ENCODE data around the gene HLA-E.
A peak's percentile ranks its signal among the peaks of the same experiment; 100 is the strongest.
"Not testable (repeated sequence)": the region's sequence is repeated elsewhere in the genome, so short reads cannot be mapped to it uniquely, and the experiment has no call there.

Gene HLA-E

GRCh38 chr6:30480536-30481156 is 8.7 kb upstream of the HLA-E start:
- peak; percentile 31 for DNase-seq (ENCODE audit: low read depth)

DNA sequence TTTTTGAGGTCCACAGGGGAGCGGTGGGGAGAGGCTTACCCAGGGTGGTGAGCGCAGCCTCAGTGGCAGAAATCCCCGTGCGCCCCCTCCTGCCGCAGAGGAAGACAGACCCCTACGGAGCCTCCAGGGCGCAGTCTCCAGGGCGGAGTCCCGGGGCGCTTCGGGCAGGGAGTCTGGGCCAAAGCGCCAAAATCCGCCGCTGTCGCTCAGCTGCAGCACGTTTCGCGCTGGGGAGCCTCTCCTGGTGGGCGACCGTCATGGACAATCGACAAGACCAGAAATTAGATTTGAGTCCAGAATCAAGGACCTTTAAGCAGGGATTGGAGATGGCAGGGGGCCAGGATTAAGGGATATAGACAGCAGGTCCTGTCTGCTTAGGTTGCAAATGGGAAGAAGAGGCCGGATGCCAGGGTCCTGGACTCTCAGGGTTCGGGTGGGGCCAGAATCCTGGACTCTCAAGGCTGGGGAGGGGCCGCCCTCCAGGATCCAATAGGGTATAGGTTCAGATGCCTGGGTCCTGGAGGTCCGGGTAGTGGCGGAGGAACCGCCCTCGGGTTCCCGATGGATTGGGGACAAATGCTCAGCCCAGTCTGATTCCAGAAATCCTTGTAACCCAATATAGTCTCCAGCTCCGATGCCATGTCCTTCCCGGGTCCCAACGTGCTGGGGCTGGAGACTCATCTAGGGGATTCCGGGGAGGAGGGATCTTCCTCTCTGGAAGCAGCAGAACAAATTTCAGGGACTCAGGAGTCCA is 7.9 kb upstream of the HLA-E start:
- no peak for DNase-seq (ENCODE audit: low read depth)

GRCh38 chr6:30481965-30482644 is 7.2 kb upstream of the HLA-E start:
- DNase-seq (ENCODE audit: low read depth), result peak; percentile 79

DNA sequence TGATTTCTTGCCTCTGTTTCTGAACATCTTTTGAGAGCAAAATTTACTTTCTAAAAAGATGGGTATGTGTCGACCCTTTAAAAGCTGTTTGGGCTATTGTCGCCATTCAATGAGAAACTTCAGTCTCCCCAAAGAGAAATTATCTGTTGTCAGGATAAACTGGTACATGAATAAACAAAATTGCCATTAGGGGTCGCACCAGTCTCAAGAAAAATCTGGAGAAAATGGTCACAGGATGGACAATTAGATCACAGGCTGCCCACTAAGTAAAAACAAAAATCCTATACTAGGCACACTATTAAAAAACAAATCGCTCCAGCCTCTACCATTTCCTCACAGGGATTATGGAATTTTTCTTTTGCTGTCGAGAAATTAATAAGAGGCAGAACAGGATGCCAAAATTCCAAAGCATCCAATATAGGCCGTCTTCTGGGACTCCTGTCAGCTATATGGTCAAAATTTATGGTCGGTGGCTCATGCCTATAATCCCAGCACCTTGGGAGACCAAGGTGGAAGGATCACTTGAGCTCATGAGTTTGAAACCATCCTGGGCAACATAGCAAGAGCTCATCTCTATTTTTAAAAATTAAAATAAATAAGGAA is 5.5 kb upstream of the HLA-E start:
- DNase-seq (ENCODE audit: low read depth), result no peak

- no peak for DNase-seq (ENCODE audit: low read depth)
Measured at GRCh38 chr6:30485236-30485635, 4.1 kb upstream of the HLA-E start.

- no peak for DNase-seq (ENCODE audit: low read depth)
Measured at GRCh38 chr6:30487926-30488325, 1.4 kb upstream of the HLA-E start.

DNA sequence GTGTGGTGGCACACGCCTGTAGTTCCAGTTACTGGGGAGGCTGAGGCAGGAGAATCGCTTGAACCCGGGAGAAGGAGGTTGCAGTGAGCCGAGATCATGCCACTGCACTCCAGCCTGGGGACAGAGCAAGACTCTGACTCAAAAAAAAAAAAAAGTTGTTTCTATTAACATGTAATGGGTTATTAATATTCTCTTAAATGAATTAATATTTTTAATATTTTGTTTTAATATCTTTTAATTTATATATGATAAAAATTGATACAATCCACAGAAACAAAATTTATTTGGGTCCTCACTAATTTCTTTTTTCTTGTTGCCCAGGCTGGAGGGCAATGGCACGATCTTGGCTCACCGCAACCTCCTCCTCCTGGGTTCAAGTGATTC is 620 bp upstream of the HLA-E start:
- not testable (repeated sequence) for DNase-seq (ENCODE audit: low read depth)

GRCh38 chr6:30490026-30490876 is 942 bp downstream of the HLA-E start:
- DNase-seq (ENCODE audit: low read depth), result peak; percentile 73

GRCh38 chr6:30491291-30491953 is 2.1 kb downstream of the HLA-E start:
- DNase-seq (ENCODE audit: low read depth), result not testable (repeated sequence)

DNA sequence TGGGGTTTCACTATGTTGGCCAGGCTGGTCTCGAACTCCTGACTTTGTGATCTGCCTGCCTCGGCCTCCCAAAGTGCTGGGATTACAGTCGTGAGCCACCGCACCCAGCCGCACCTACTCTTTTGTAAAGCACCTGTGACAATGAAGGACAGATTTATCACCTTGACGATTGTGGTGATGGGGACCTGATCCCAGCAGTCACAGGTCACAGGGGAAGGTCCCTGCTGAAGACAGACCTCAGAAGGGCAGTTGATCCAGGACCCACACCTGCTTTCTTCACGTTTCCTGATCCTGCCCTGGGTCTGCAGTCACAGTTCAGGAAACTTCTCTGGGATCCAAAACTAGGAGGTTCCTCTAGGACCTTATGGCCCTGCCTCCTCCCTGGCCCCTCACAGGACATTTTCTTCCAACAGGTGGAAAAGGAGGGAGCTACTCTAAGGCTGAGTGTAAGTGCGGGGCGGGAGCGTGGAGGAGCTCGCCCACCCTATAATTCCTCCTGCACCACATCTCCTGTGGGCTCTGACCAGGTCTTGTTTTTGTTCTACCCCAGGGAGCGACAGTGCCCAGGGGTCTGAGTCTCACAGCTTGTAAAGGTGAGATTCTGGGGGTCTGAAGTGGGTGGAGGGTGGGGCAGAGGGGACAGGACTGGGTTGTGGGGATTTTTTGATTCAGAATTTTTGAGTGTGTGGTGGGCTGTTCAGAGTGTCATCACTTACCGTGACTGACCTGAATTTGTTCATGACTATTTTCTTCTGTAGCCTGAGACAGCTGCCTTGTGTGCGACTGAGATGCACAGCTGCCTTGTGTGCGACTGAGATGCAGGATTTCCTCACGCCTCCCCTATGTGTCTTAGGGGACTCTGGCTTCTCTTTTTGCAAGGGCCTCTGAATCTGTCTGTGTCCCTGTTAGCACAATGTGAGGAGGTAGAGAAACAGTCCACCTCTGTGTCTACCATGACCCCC is 3.0 kb downstream of the HLA-E start:
- no peak for DNase-seq (ENCODE audit: low read depth)

GRCh38 chr6:30493643-30494250 is 4.4 kb downstream of the HLA-E start:
- DNase-seq (ENCODE audit: low read depth), result no peak

- no peak for DNase-seq (ENCODE audit: low read depth)
Measured at GRCh38 chr6:30494291-30494861, 5.1 kb downstream of the HLA-E start.

DNA sequence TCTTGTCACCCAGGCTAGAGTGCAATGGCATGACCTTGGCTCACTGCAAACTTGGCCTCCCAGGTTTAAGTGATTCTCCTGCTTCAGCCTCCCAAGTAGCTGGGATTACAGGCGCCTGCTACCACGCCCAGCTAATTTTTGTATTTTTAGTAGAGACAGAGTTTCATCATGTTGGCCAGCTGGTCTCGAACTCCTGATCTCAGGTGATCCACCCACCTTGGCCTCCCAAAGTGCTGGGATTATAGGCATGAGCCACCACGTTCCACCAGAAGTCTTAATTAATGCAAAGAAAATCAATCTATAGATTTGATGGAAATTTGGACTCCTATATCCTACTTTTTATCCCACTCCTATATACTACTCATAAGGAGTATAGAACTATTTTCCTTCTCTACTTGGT is 5.8 kb downstream of the HLA-E start:
- DNase-seq (ENCODE audit: low read depth), result not testable (repeated sequence)

DNA sequence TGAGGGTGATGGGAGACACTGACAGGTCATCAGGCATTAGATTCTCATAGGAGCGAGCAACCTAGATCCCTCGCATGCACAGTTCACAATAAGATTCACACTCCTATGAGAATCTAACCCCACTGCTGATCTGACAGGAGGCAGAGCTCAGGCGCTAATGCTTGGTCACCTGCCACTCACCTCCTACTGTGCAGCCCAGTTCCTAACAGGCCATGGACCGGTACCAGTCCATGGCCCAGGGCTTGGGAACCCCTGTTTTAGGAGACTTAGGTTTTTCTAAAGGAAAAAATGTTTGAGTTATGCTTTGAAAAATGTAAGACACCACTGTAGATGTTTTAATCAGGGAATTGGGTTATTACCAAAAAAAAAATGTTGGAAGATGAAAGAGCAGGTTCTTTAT is 6.7 kb downstream of the HLA-E start:
- DNase-seq (ENCODE audit: low read depth), result no peak

DNA sequence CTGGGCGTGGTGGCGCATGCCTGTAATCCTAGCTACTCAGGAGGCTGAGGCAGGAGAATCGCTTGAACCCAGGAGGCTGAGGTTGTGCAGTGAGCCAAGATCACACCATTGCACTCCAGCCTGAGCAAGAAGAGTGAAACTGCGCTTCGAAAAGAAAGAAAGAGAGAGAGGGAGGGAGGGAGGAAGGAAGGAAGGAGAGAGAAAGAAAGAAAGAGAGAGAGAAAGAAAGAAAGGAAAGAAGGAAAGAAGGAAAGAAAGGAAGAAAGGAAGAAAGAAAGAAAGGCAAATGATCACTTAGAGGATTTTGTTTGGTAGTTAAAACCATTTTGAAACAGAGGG is 7.9 kb downstream of the HLA-E start:
- not testable (repeated sequence) for DNase-seq (ENCODE audit: low read depth)

GRCh38 chr6:30497714-30498113 is 8.4 kb downstream of the HLA-E start:
- DNase-seq (ENCODE audit: low read depth), result no peak

DNA sequence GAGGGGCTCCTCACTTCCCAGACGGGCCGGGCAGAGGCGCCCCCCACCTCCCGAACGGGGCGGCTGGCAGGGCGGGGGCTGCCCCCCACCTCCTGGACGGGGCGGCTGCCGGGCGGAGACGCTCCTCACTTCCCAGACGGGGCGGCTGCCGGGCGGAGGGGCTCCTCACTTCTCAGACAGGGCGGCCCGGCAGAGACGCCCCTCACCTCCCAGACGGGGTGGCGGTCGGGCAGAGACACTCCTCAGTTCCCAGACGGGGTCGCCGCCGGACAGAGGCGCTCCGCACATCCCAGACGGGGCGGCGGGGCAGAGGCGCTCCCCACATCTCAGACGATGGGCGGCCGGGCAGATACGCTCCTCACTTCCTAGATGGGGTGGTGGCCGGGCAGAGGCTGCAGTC is 9.4 kb downstream of the HLA-E start:
- DNase-seq (ENCODE audit: low read depth), result not testable (repeated sequence)

DNA sequence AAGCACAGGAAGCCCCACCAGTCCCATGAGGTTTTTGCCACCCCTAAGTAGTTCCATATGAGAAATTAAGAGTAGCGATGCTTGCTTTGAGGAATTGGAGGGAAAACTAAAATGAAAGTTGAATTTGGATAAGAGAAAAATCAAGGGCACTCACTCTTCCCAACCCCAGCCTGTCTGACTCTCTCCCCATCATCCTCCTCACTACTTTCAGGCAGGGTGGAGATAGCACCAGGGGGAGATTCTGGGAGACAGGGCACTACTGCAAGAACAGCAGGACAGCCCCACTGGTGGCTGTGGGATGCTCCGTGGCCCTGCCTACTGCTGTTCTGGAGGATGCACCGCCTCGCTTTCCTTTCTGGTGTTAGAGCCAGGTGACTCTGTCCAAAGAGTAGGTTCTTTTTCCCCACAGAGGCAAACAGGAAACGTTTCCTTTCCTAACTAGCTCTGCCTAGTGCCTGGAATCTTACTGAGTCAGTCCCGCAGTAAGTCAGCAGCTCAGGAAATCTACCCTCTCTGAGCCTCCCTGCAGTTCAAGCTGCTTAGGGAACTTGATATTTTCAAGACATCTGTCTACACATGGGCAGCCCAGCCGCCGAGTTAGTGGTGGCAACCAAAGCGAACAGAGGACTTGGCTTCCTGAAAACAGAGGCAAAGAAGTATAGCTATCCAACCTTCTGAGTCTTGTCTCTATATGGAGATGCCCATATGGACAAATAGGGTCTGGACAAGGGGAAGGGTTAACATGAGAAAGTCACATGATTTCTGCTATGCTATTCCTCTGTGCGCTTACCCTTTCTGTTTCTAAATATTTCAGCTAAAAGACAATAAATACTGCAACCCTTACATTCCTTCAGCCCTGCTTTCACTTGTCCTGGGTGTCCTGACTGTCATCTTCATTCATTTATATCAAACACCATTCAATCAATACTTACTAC is 11.4 kb downstream of the HLA-E start:
- no peak for DNase-seq (ENCODE audit: low read depth)
